Fibroblast of skin of scalp (primary cell): ENCODE results near the gene TIMP1. TPM values are rescaled to one million over a fixed set of nuclear protein-coding genes. Genes with fewer than 3 reads are reported as not detected.

Experiments
- DNase-seq: peaks from one replicate; pipeline ENCODE4 v3.0.0-alpha.2; 2013
- polyA plus RNA-seq, 2 experiments: library from polyadenylated mRNA; unstranded; fragments of 120-200 nt; gene quantifications; one replicate each; pipeline ENCODE4 v1.2.1, GENCODE V29; 2013; ENCODE audit not compliant: insufficient read length in 2 of 2

The TIMP1 gene
- polyA plus RNA-seq (2013, experiment 1 of 2; ENCODE audit: insufficient read length), result 554 TPM
- 538 TPM for polyA plus RNA-seq (2013, experiment 2 of 2; ENCODE audit: insufficient read length)

DNA sequence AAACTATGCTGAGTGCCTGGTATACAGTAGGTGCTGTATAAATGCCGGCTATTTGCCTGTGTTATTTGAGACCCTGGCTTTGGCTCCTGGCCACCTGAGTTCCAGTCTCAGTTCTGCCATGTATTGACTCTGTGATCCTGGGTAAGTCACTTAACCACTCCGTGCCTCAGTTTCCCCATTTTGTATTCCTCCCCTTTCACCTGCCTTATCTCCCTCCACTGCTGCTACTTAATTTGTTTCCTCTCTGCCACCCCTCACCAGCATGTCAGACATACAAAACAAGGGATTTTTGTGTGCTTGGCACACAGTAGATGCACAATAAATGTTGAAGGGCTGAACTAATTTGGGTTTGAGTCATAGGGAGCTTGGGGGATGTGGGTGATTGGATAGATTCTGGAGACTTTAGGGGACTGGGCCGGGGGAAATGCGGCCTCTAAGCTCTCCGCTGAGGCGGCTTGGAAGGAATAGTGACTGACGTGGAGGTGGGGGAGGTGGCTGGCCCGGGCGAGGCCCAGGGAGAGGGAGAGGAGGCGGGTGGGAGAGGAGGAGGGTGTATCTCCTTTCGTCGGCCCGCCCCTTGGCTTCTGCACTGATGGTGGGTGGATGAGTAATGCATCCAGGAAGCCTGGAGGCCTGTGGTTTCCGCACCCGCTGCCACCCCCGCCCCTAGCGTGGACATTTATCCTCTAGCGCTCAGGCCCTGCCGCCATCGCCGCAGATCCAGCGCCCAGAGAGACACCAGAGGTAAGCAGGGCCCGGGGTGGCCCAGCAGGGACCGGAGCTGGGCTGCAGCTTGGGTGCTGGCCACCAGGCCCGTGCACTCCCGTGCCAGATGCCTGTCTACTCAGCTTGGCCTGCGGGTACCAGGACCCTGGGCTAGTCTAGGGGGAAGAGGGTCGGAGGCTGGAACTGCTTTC lies at the start of gene TIMP1:
Gene TIMP1 (plus strand): TSS at position 706 of the 917 bp plus-strand sequence. CDS start 980 bp downstream, outside the sequence.
- peak; percentile 94 for DNase-seq

DNA sequence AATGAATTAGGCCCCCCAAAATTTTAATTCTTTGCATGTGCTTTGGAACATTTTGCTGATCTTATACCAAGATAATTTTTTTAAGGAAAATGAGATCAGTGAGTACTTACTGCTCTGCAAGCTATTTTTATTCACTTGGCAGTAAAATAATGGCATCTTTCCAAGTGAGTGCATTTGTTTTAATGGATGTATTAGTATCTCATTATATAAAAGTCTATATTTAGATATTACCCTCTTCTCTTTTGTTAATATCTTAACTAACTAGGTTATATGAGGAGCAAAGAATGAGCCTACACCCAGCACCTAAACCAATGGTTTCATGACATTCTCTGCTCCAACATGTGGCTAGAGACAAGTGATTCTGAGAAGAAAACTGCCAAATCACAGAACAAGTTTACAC lies 42.4 kb upstream of the TIMP1 start:
- DNase-seq, result no peak

DNA sequence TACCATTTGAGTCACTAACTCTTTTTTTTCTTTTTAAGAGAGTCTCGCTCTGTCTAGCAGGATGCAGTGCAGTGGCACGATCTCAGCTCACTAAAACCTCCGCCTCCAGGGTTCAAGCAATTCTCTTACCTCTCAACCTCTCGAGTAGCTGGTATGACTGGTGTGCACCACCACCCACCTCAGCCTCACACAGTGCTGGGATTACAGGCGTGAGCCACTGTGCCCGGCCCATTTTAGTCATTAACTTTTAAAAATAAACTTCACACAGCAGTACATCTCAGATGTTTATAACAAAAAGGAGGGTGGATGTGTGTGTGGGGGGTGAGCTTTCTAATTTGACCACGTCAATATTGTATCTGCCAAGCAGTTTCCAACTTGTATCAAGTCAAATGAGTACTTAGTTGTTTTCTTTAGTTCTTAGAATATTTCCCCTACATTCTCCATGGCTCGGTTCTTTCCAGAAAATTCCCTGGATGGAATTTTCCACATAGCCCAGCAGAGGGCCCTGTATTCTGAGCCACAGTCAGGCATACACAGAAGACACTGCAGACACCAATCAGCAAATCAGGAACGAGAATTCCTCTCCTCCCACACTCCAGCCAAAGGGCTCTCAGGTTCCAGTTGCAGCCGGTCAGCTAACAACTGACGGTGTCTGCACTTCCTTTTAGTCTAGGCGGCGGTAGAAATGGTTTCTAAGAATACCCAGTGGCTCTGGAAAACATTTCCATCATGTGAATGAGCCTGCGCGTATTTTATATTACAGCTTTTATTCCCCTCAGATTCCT lies 41.3 kb upstream of the TIMP1 start:
- DNase-seq, result peak; percentile 89

DNA sequence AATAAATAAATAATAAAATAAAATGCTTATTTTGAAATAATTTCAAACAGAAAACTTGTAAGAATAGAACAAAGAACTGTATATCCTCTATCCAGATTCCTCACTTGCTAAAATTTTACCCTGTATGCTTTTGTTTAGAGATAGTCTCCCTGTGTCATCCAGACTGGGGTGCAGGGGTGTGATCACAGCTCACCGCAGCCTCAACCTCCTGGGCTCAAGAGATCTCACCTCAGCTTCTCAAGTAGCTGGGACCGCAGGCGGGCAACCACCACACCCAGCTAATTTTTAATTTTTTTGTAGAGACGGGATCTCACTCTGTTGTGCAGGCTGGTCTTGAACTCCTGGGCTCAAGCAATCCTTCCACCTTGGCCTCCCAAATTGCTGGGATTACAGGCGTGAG lies 38.7 kb upstream of the TIMP1 start:
- no peak for DNase-seq

DNA sequence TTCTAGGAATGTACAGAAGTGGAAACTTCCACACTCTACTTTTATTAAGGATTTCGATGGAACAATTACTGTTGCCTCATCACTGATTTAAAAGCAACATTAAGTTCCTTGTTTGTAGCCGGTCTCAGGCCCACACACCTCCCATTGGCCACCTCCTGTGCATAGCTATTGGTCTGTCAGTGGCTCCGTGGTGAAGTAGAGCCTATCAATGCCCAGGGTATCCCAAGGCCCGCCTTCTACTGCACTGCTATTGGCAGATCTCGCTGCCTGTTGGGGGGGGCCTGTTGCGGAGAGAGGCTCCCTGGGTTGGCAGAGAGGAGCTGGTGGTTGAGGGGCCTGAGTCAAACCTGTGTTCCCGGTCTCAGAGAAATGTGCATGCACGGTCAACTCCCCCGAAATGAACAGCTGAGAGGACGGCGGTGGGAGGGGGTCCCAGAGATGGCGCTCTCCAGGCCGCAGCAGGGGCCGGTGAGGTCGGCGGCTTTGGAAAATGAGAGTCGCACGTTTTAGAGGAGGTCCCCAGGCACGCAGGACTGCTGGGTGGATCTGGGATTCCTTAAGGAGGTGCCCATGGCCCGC lies 26.1 kb upstream of the TIMP1 start:
- peak; percentile 93 for DNase-seq

DNA sequence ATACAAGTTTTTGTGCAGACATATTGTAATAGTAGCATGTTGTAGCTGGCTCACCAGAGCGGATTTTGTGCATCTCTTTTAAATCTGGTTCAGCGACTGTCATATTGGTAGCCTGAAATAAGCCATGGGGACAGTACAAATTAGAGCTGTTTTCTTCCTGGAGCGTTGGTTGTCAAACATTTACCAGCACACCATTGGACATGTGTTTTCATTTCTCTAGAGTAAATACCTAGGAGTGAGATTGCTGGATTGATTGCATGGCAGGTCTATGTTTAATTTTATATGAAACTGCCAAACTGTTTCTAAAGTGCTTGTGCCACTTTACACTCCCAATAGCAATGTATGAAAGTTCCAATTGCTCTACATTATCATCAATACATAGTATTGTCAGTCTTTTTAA lies 23.8 kb upstream of the TIMP1 start:
- DNase-seq, result no peak

DNA sequence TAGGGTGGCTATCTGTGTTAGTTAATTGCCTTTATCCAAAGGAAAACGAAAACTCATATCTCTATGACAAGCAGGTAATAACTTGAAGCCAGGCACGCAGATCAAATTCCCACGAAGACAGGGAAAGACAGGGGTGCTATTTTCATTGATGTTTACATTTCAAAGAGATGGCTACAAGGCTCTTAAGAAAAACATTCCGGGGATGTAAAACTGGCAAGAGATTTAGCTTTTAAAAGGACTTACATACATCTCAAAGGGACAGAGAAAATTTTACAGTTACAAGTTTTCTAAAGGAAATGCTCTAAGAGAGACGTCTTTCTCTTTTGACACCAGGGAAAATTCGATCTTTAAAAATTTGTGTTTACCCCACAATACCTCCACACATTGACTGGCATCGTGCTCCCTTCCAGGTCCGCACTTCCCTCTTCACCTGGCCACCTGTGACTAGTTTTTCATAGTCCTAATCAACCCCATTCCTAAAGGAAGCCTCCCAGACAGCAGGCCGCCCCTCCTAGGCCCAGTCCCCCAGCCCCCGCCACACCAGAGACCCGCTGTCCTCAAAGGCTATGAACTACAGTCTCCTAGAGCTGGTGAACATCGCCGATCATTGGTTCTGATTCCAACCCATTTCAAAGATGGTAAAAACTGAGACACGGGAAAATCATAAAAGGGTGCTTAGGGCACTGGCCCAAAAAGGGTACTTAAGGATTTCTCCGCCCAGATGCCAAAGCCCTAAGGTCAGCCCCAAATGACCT lies 21.9 kb upstream of the TIMP1 start:
- DNase-seq, result no peak

DNA sequence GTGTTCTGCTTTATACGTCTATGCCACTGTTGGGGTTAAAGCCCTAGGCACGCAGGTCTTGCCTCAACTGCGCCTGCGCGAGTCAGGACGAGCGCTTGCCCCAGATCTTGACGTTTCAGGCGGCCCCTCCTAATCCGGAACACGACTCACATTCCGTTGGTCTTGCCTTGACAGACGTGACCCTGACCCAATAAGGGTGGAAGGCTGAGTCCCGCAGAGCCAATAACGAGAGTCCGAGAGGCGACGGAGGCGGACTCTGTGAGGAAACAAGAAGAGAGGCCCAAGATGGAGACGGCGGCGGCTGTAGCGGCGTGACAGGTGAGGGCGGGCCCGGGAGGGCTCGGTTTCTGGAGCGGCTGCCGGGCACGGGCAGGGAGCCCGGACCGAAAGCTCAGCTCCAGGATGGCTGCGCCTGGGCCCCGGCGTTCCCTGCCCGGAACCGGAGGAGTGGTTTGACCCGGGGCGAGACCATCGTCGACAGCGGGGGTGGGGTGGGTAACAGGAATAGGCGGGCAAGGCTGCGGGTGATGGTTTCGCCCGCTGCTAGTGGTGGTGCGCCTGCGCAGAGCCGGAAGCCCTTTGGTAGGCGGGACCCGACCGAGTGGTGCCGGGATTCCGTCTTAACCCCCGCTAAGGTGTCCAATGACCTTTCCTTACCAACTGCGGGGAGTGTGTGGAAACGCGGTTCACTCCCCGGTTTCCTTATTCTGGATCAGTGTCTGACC lies 21.1 kb upstream of the TIMP1 start, which contains the start of gene ARAF:
Gene ARAF (plus strand): TSS at position 272 of the 725 bp plus-strand sequence. CDS start 1,763 bp downstream, outside the sequence.
- peak; percentile 100 for DNase-seq

DNA sequence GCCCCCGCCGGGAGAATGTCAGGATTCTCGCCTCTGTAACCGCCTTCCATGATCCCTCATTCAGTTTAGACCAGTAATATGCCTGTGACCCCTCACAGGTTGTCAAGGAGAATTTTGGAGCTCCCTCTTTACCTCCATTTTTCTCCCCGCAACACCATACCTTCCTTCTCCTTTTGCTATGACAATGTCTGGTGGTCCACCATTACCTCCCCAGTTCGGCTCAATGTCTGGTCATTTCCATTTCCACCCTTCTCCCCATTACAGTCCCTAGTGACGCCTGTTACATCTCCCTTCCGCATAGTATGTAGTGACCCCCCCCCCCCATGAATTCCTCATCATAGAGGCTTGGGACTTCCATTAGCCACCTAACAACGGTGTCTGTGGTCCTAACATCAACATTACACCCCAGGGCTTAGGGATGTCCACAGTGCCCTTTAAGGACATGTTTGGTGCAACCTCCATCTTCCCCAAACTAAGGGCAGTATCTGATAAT lies 20.5 kb upstream of the TIMP1 start:
- no peak for DNase-seq

DNA sequence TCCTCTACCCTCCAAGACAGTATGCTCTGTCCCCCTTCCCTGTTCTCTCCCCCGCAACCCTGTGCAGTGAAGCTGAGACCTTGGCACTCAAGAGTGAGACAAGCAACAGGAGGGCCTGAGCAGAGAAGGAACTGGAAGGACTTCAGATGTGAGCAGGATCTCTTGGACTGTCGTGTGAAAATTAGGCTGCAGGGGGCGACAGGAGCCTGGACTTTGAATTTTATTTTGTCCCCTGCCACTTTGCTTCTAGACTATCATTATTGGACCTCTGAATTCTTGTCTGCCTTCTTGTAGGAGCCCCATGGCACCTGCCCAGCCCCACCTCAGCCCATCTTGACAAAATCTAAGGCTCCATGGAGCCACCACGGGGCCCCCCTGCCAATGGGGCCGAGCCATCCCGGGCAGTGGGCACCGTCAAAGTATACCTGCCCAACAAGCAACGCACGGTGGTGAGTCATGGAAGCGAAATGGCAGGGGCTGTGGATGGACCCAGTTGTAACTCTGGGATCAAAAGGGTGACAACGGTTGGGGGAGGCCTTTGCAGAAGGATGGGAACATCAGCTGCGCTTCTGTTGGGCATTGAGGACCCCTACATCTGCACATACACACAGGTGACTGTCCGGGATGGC lies 19.5 kb upstream of the TIMP1 start:
- DNase-seq, result peak; percentile 31

DNA sequence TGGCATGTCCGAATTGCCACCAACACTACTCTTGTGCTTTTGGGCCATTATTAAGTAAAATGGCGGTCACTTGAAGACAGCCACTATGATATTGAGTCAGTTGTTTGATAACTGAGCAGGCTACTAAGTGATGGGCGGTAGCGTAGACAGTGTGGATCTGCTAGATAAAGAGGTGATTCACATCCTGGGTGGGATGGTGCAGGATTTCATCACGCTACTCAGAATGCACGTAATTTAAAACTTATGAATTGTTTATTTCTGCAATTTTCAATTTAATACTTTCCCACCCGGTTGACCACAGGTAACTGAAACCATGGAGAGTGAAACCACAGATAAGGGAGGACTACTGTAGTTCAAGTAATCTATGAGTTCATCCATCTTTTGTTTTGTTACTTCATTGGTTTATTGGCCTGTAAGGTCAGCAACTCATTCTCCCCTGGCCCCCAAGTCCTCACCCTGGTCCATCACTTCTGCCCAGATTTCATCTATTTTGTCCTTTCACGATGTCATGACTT lies 18.4 kb upstream of the TIMP1 start:
- DNase-seq, result no peak

DNA sequence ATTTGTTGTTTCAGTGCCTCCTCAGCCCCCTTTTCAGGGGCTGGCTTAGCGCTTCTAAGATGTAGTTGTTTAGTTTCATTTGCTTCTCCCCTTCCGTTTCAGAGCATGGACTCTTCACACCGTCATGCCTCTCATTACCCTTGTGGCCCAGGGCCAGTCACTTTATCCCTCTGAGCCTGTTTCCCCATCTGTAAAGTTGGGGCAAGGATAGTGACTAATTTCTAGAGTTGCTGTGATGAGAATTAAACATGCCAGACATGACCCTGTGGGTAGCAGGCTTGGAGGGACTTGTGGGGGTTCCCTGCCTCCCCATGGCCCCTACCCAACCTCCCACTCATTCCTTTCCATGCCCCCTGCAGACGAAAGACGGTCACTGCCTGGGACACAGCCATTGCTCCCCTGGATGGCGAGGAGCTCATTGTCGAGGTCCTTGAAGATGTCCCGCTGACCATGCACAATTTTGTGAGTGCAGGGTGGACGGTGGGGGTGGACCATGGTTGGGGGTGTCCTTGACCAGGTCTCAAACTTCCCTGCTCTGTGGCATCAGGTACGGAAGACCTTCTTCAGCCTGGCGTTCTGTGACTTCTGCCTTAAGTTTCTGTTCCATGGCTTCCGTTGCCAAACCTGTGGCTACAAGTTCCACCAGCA lies 17.7 kb upstream of the TIMP1 start:
- DNase-seq, result no peak

DNA sequence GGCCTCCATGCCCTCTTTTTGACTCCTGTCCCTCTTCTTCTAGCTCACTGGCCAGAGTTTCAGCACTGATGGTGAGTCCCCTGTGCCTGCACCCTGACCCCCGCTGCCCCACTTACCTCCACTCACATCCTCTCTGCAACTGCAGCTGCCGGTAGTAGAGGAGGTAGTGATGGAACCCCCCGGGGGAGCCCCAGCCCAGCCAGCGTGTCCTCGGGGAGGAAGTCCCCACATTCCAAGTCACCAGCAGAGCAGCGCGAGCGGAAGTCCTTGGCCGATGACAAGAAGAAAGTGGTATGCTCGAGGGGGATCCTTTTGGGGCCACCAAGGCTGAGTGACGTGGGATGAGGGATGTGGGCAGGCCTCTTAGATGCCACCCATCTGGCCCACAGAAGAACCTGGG lies 15.4 kb upstream of the TIMP1 start:
- DNase-seq, result no peak

DNA sequence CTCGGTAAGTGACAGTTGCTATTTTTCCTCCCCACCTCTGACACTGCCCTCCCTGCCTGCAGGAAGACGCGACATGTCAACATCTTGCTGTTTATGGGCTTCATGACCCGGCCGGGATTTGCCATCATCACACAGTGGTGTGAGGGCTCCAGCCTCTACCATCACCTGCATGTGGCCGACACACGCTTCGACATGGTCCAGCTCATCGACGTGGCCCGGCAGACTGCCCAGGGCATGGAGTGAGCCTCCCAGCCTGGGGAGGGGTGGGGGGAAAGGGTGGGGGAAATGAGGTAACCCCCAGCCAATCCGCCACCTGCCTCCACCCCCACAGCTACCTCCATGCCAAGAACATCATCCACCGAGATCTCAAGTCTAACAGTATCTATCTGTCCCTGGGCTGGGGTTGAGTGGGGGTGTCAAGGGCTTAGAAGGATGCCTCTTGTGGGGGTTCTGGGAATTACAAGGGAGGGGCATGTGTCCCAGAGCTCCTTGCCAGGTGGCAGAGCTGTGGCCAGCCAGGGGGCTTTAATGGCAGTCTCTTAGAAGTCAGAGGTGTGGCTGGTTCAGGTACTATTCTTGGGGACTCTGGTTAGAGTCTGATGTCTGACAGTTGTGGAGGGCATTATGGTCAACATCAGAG lies 13.5 kb upstream of the TIMP1 start:
- DNase-seq, result peak; percentile 30

DNA sequence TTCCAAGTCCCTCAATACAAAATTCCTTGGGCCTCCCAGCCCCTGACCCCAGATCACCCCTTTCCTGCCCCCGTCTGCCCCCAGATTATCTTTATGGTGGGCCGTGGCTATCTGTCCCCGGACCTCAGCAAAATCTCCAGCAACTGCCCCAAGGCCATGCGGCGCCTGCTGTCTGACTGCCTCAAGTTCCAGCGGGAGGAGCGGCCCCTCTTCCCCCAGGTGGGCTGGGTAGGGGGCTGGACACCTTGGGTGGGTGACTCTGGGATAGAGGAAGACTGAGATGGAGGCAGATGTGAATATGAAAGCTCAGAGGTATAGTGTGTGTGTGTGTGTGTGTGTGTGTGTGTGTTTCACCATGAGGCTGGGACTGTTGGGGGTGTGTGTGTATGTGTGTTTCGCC lies 11.4 kb upstream of the TIMP1 start:
- no peak for DNase-seq

DNA sequence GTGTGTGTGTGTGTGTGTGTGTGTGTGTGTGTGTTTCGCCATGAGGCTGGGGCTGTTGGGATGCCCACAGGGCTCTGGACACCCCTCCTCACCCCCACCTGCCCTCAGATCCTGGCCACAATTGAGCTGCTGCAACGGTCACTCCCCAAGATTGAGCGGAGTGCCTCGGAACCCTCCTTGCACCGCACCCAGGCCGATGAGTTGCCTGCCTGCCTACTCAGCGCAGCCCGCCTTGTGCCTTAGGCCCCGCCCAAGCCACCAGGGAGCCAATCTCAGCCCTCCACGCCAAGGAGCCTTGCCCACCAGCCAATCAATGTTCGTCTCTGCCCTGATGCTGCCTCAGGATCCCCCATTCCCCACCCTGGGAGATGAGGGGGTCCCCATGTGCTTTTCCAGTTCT lies 11.0 kb upstream of the TIMP1 start:
- DNase-seq, result no peak

DNA sequence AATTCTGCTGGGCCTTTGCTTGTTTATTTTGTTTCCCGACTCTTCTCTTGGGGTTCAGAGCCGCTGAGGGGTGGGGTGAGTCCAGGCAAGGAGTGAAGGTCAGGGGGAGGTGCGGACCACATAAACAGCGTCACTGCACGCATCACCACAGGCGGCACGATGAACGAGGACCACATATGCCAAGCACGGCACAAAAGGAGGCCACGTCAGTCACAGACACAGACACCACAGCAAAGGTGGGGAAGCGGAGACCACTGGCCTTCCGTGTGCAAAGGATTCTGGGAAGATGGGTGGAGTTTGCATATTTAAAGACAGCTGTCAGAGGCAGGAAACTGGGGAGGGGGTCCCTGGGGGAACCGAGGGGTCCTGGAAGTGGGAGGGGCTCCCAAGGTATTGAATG lies 10.3 kb upstream of the TIMP1 start:
- DNase-seq, result no peak

DNA sequence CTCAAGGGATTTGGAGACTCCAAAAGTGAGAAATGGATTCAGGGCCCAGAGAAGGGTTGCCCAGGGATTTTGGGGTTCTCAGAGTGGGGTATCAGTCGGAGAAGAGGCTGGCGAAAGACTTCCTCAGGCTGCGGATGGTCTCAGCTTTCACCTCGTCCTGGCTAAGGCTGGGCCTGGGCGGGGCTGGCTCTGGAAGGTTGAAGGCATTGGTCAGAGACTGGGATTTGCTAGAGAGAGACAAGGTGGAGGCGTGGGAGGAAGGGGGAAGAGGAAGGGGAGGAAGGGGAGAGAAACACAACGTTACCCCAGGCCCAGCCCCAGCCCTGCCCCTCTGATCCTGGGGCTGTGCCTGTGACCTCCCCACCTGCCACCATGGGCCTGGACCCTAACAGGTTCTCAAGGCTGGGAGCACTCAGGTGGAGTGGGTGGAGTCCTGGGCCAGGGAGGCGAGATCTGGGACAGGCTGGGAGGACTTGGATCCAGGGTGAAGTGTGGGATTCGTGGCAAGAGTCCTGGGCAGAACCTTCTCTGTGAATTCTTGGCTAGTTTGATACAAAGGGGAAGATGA lies 9.4 kb upstream of the TIMP1 start:
- DNase-seq, result no peak
